ENCODE results near the gene ERCC5. TPM values are rescaled to one million over a fixed set of nuclear protein-coding genes. Genes with fewer than 3 reads are reported as not detected.
A peak's percentile ranks its signal among the peaks of the same experiment; 100 is the strongest.

The ERCC5 gene
- total RNA-seq, 2 experiments from 2014 or later = 66.8 to 68.0 TPM

DNA sequence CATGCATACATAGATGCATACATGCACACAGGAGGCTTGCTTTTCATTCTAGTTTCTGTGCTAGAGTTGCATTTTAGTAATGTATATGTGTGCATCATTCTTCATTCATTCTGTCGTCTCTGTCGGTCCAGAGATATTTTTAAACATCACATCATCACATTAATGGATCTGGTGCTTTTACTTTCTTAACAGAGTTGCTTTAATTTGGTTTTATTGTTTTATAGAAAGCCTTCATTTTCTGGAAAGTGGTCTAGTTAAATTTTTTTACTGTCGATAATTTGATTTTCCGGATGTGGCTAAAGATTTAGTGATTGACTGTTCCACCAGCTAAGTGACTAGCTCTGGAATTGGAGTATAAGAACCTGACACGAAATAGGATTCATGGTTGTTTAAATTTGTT is 30.0 kb upstream of the ERCC5 start:
- H3K27ac Mint-ChIP-seq = no peak overlapping the region

DNA sequence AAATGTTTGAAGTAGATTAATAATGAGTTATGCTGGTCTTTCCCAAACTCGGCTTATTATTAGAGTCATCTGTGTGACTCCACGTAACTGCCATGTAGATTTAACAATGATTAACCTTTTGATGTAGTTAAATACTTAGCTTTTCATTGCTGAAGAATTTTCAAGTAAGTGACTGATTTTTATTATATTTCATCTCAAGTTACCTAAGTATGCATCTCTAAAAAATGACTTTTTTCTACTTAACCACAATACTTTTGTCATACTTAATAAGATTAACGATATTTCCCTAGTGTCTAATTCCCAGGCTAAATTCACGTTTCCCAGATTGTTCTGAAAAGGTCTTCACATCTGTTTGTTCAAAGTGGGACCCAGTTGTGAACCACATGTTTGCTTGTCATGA is 29.1 kb upstream of the ERCC5 start:
- no peak for DNase-seq
- Mint-ChIP-seq H3K4me3 (no peak overlapping the region), H3K9me3 (ENCODE audit: insufficient read depth) (no peaks in the 10 kb centered on the region), H3K4me1 (ENCODE audit: low read depth) (peaks cover 22% of the 10 kb centered on the region), H3K27ac (no peak overlapping the region), H3K27me3 (ENCODE audit: low read depth) (no peaks in the 10 kb centered on the region), H3K36me3 (ENCODE audit: low read depth) (peaks cover 45% of the 10 kb centered on the region)
- POLR2A ChIA-PET = interaction anchor here (0.7 kb wide), 1 partner anchor 16 kb away, joined by 8 read pairs; no protein-coding TSS in a partner anchor
- CTCF ChIA-PET = no interaction called here
- no peak for ATAC-seq

More for the DNA sequence above, 30.0 kb upstream of the ERCC5 start:
- H3K4me1 Mint-ChIP-seq (ENCODE audit: low read depth) = peaks cover 22% of the 10 kb centered on the region
- H3K36me3 Mint-ChIP-seq (ENCODE audit: low read depth) = peaks cover 51% of the 10 kb centered on the region
- no peaks in the 10 kb centered on the region for H3K27me3 Mint-ChIP-seq (ENCODE audit: low read depth)
- CTCF ChIA-PET = interaction anchor here (0.9 kb wide), 1 partner anchor 10 kb away, joined by 3 read pairs; no protein-coding TSS in a partner anchor
- POLR2A ChIA-PET = no interaction called here
- H3K9me3 Mint-ChIP-seq (ENCODE audit: insufficient read depth) = peaks cover 5% of the 10 kb centered on the region
- DNase-seq = no peak
- H3K4me3 Mint-ChIP-seq = no peak overlapping the region
- ATAC-seq = no peak

DNA sequence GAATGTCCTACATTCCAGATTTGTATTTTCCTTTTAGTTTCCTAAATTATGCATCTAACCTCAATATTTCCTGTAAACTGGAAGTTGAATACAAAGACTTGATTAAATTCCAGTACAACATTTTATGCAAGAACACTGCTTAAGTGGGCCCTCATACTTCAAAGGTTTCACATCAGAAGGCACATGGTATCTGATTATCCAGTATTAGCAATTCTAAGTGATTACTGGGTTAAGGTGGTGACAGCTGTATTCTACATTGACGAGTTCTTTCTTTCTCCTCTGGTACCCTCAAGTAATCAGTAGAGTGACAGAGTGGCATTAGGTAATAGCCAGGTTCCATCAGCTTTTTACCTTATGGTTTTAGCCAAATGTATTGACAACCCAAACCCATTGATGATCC is 28.6 kb upstream of the ERCC5 start:
- ATAC-seq = no peak
- H3K4me1 Mint-ChIP-seq (ENCODE audit: low read depth) = peaks cover 16% of the 10 kb centered on the region
- CTCF ChIA-PET = no interaction called here

GRCh38 chr13:102817907-102818306 is 27.9 kb upstream of the ERCC5 start:
- H3K4me3 Mint-ChIP-seq = no peak overlapping the region
- H3K27me3 Mint-ChIP-seq (ENCODE audit: low read depth) = no peaks in the 10 kb centered on the region
- no peaks in the 10 kb centered on the region for H3K9me3 Mint-ChIP-seq (ENCODE audit: insufficient read depth)
- peaks cover 11% of the 10 kb centered on the region for H3K4me1 Mint-ChIP-seq (ENCODE audit: low read depth)
- peaks cover 44% of the 10 kb centered on the region for H3K36me3 Mint-ChIP-seq (ENCODE audit: low read depth)
- DNase-seq (no peak), ATAC-seq (no peak)
- CTCF ChIA-PET = no interaction called here
- no peak overlapping the region for H3K27ac Mint-ChIP-seq
- POLR2A ChIA-PET = no interaction called here

More for the DNA sequence above, 28.6 kb upstream of the ERCC5 start:
- Mint-ChIP-seq H3K27ac (no peak overlapping the region), H3K36me3 (ENCODE audit: low read depth) (peaks cover 45% of the 10 kb centered on the region), H3K9me3 (ENCODE audit: insufficient read depth) (no peaks in the 10 kb centered on the region), H3K4me3 (no peak overlapping the region), H3K27me3 (ENCODE audit: low read depth) (no peaks in the 10 kb centered on the region)
- POLR2A ChIA-PET = interaction anchor here (0.7 kb wide), 1 partner anchor 17 kb away, joined by 8 read pairs; no protein-coding TSS in a partner anchor
- no peak for DNase-seq

DNA sequence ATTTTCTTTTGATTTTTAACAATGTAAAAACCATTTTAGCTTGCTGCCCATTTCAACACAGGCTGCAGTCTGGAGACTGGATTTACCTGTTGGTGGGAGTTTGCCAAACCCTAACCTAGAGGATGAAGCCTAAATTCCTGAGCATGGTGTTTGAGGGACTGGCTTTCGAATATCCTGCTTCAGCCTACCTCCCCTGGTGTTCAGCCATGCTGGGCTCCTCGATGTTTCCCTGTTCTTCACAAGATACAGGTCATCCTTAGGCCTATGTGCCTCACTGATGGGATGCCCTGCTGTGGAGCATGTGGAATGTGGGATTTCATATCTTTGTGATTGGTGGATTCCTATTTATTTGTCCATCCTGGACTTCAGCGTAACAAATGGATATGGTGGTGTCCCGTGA is 20.4 kb upstream of the ERCC5 start:
- ATAC-seq (no peak), DNase-seq (no peak)
- H3K4me3 Mint-ChIP-seq = no peak overlapping the region
- H3K27me3 Mint-ChIP-seq (ENCODE audit: low read depth) = no peaks in the 10 kb centered on the region
- ChIA-PET POLR2A (no interaction called here), CTCF (interaction anchor here (0.9 to 2.2 kb wide), 2 partner anchors 10 to 25 kb away, joined by 3 to 7 read pairs; no protein-coding TSS in a partner anchor)
- H3K27ac Mint-ChIP-seq = no peak overlapping the region
- H3K4me1 Mint-ChIP-seq (ENCODE audit: low read depth) = no peaks in the 10 kb centered on the region
- no peaks in the 10 kb centered on the region for H3K9me3 Mint-ChIP-seq (ENCODE audit: insufficient read depth)
- peaks cover 35% of the 10 kb centered on the region for H3K36me3 Mint-ChIP-seq (ENCODE audit: low read depth)

DNA sequence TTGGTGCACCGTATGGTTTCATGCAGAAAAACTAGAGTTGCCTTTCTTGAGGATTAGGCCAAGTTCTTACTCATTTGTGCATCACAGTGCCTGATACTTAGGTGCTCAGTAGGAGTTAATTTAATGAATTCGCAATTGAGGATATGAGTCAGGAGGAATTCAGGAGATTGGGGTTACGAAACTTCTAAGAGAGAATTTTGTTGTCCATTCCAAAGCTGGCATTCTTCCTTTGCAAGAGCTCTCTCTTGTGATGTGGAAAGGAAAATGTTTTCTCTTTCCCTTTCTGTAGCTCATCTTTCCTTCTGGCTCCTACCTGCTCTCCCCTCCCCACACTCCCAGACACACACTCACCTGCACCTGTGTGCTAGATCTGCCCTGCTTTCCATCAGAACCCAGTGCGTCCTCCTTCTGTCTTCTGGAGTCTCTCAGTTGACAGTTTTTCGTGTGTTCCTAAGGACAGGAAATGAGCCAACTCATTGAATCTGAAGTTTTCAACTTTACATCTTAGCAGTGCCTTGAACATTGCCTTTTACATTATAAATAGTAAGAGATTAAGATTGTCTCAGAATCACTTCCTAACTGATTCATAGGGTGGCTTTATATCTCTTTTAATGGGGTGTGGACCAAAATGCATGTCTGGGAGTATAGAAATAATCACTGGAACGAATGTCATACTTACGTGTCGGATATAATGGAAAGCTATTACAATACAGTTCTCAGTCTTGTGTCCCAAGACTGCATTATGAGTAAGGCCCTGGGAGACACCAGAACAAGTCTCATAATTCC is 19.7 kb upstream of the ERCC5 start:
- no peak for DNase-seq
- Mint-ChIP-seq H3K36me3 (ENCODE audit: low read depth) (peaks cover 34% of the 10 kb centered on the region), H3K4me3 (no peak overlapping the region), H3K4me1 (ENCODE audit: low read depth) (no peaks in the 10 kb centered on the region), H3K9me3 (ENCODE audit: insufficient read depth) (no peaks in the 10 kb centered on the region), H3K27ac (no peak overlapping the region), H3K27me3 (ENCODE audit: low read depth) (no peaks in the 10 kb centered on the region)
- ChIA-PET CTCF (interaction anchor here (0.9 to 2.2 kb wide), 2 partner anchors 10 to 26 kb away, joined by 3 to 7 read pairs; no protein-coding TSS in a partner anchor), POLR2A (no interaction called here)
- ATAC-seq = no peak

GRCh38 chr13:102830646-102831045 is 15.2 kb upstream of the ERCC5 start:
- no peaks in the 10 kb centered on the region for H3K27me3 Mint-ChIP-seq (ENCODE audit: low read depth)
- no peaks in the 10 kb centered on the region for H3K9me3 Mint-ChIP-seq (ENCODE audit: insufficient read depth)
- ChIA-PET CTCF (no interaction called here), POLR2A (no interaction called here)
- DNase-seq (no peak), ATAC-seq (no peak)
- H3K4me3 Mint-ChIP-seq = no peak overlapping the region
- H3K36me3 Mint-ChIP-seq (ENCODE audit: low read depth) = peaks cover 25% of the 10 kb centered on the region
- H3K27ac Mint-ChIP-seq = no peak overlapping the region
- no peaks in the 10 kb centered on the region for H3K4me1 Mint-ChIP-seq (ENCODE audit: low read depth)

DNA sequence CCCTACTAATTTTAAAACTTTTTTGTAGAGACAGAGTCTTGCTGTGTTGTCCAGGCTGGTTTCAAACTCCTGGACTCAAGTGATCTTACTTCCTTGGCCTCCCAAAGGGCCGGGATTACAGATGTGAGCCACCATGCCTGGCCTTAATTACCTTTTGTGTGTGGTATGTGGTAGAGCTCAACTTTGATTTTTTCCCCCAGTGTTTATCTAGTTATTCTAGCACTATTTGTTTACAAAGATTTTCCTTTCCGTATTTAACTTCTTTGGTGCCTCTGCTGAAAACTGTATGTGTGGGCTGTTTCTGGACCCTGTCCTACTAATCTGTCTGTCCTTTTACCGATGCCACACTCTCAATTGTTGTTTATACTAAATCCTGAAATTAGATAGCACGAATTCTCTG is 9.4 kb upstream of the ERCC5 start:
- no peak overlapping the region for H3K27ac Mint-ChIP-seq
- no peaks in the 10 kb centered on the region for H3K9me3 Mint-ChIP-seq (ENCODE audit: insufficient read depth)
- no peak for ATAC-seq
- ChIA-PET POLR2A (interaction anchor here (1.9 kb wide), 1 partner anchor 9 kb away, joined by 13 read pairs; the partner anchor contains the start of gene ERCC5), CTCF (no interaction called here)
- H3K4me3 Mint-ChIP-seq = no peak overlapping the region
- DNase-seq = no peak
- no peaks in the 10 kb centered on the region for H3K4me1 Mint-ChIP-seq (ENCODE audit: low read depth)
- peaks cover 23% of the 10 kb centered on the region for H3K36me3 Mint-ChIP-seq (ENCODE audit: low read depth)
- no peaks in the 10 kb centered on the region for H3K27me3 Mint-ChIP-seq (ENCODE audit: low read depth)

GRCh38 chr13:102838273-102838672 is 7.6 kb upstream of the ERCC5 start:
- POLR2A ChIA-PET = interaction anchor here (0.6 kb wide), 1 partner anchor 180 kb away, joined by 3 read pairs; no protein-coding TSS in a partner anchor
- H3K27ac Mint-ChIP-seq = no peak overlapping the region

GRCh38 chr13:102838982-102839381 is 6.8 kb upstream of the ERCC5 start:
- ChIA-PET CTCF (interaction anchor here (1.0 kb wide), 1 partner anchor 9 kb away, joined by 3 read pairs; no protein-coding TSS in a partner anchor), POLR2A (no interaction called here)
- ATAC-seq (no peak), DNase-seq (no peak)
- H3K9me3 Mint-ChIP-seq (ENCODE audit: insufficient read depth) = no peaks in the 10 kb centered on the region
- H3K4me1 Mint-ChIP-seq (ENCODE audit: low read depth) = no peaks in the 10 kb centered on the region
- H3K27ac Mint-ChIP-seq = no peak overlapping the region
- no peaks in the 10 kb centered on the region for H3K27me3 Mint-ChIP-seq (ENCODE audit: low read depth)
- H3K4me3 Mint-ChIP-seq = no peak overlapping the region
- peaks cover 22% of the 10 kb centered on the region for H3K36me3 Mint-ChIP-seq (ENCODE audit: low read depth)

More at GRCh38 chr13:102838273-102838672, 7.6 kb upstream of the ERCC5 start:
- Mint-ChIP-seq H3K36me3 (ENCODE audit: low read depth) (peaks cover 22% of the 10 kb centered on the region), H3K9me3 (ENCODE audit: insufficient read depth) (no peaks in the 10 kb centered on the region), H3K4me1 (ENCODE audit: low read depth) (no peaks in the 10 kb centered on the region), H3K27me3 (ENCODE audit: low read depth) (no peaks in the 10 kb centered on the region), H3K4me3 (no peak overlapping the region)
- ATAC-seq (no peak), DNase-seq (no peak)
- CTCF ChIA-PET = interaction anchor here (1.4 kb wide), 1 partner anchor 246 kb away, joined by 4 read pairs; no protein-coding TSS in a partner anchor

DNA sequence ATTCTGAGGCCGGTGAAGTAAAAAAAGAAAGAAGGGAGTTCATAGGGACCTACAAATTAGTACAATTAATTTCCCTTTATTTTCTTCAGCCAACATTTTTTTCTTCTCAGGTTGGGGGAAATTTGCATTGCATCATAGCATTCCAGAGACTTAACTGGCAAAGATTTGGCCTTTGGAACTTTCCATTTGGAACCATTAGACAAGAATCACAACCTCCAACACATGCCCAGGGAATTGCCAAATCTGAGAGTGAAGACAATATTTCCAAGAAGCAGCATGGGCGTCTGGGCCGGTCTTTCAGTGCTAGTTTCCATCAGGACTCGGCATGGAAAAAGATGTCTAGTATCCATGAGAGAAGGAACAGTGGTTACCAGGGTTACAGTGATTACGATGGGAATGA is 6.4 kb upstream of the ERCC5 start:
- DNase-seq (no peak), ATAC-seq (no peak)
- H3K27ac Mint-ChIP-seq = no peak overlapping the region
- H3K4me1 Mint-ChIP-seq (ENCODE audit: low read depth) = peaks cover 2% of the 10 kb centered on the region
- ChIA-PET POLR2A (no interaction called here), CTCF (interaction anchor here (1.0 kb wide), 1 partner anchor 9 kb away, joined by 3 read pairs; no protein-coding TSS in a partner anchor)
- H3K36me3 Mint-ChIP-seq (ENCODE audit: low read depth) = peaks cover 21% of the 10 kb centered on the region
- no peaks in the 10 kb centered on the region for H3K27me3 Mint-ChIP-seq (ENCODE audit: low read depth)
- H3K4me3 Mint-ChIP-seq = no peak overlapping the region
- H3K9me3 Mint-ChIP-seq (ENCODE audit: insufficient read depth) = no peaks in the 10 kb centered on the region

- CTCF ChIA-PET = interaction anchor here (0.7 to 4.3 kb wide), 12 partner anchors 25 to 265 kb away, joined by 3 to 39 read pairs (median 4); partner anchors contain the start of gene TPP2
These were observed 573 bp upstream of the ERCC5 start for GRCh38 chr13:102845289-102845629.

More at GRCh38 chr13:102845289-102845629, 573 bp upstream of the ERCC5 start:
- Mint-ChIP-seq H3K27ac (peak overlapping the region; percentile 93), H3K4me1 (ENCODE audit: low read depth) (peaks cover 32% of the 10 kb centered on the region), H3K4me3 (peak overlapping the region; percentile 87), H3K27me3 (ENCODE audit: low read depth) (no peaks in the 10 kb centered on the region), H3K36me3 (ENCODE audit: low read depth) (peaks cover 18% of the 10 kb centered on the region), H3K9me3 (ENCODE audit: insufficient read depth) (no peaks in the 10 kb centered on the region)
- ATAC-seq = peak; percentile 31
- POLR2A ChIA-PET = interaction anchor here (0.6 to 3.7 kb wide), 22 partner anchors 9 to 1036 kb away, joined by 3 to 98 read pairs (median 6); partner anchors contain the start of genes BIVM, POGLUT2, TEX30 and TPP2
- no peak for DNase-seq
